ENCODE measurements around the gene CCDC81. TPM values are rescaled to one million over a fixed set of nuclear protein-coding genes. Genes with fewer than 3 reads are reported as not detected.

The CCDC81 gene
- total and polyA plus RNA-seq, 8 donors: 0.28 to 3.3 (median 0.89) TPM; not detected in 4

GRCh38 chr11:86418106-86418505 lies 43.4 kb downstream of the CCDC81 start:
- no peaks in the 10 kb centered on the region for H3K4me1 ChIP-seq
- no peaks in the 10 kb centered on the region for H3K9me3 ChIP-seq
- no peak overlapping the region for H3K27ac ChIP-seq
- intact Hi-C loops (cut with DNase I; ENCODE audit: low total_unique reads): no loop called here
- H3K27me3 ChIP-seq: no peaks in the 10 kb centered on the region
- peaks cover 0 to 1% (median 0%) of the 10 kb centered on the region in 4 donors for H3K36me3 ChIP-seq
- DNase-seq: no peak
- H3K4me3 ChIP-seq: no peak overlapping the region
- no peak for TF ChIP-seq POLR2AphosphoS5 (IDR thresholded peaks at IDR 0.05)
- no peak for TF ChIP-seq POLR2A (IDR thresholded peaks at IDR 0.05)
- TF ChIP-seq, protein P1, sequence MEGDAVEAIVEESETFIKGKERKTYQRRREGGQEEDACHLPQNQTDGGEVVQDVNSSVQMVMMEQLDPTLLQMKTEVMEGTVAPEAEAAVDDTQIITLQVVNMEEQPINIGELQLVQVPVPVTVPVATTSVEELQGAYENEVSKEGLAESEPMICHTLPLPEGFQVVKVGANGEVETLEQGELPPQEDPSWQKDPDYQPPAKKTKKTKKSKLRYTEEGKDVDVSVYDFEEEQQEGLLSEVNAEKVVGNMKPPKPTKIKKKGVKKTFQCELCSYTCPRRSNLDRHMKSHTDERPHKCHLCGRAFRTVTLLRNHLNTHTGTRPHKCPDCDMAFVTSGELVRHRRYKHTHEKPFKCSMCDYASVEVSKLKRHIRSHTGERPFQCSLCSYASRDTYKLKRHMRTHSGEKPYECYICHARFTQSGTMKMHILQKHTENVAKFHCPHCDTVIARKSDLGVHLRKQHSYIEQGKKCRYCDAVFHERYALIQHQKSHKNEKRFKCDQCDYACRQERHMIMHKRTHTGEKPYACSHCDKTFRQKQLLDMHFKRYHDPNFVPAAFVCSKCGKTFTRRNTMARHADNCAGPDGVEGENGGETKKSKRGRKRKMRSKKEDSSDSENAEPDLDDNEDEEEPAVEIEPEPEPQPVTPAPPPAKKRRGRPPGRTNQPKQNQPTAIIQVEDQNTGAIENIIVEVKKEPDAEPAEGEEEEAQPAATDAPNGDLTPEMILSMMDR (IDR thresholded peaks at IDR 0.05): no peak
- no peak for TF ChIP-seq EP300 (IDR thresholded peaks at IDR 0.05)
- WGBS, 5 donors: 84 to 90% (median 89%) methylated on average over 3 of the region's 3 CpGs

DNA sequence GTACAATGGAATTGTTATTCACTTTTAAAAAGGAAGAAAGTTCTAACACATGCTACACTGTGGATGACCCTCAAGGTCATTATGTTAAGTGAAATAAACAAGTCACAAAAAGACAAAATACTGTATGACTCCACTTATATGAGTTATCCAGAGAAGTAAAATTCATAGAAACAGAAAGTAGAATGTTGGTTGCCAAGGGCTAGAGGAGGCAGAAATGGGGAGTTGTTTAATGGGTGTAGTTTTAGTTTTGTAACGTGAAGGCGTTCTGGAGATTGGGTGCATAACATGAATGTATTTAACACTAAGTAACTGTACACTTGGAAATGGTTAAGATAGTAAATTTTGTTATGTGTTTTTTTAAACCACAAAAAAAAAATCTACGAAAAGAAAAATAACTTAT lies 43.8 kb downstream of the CCDC81 start:
- TF ChIP-seq POLR2A (IDR thresholded peaks at IDR 0.05) (no peak), POLR2AphosphoS5 (IDR thresholded peaks at IDR 0.05) (no peak), EP300 (IDR thresholded peaks at IDR 0.05) (no peak)
- TF ChIP-seq, protein P1 (IDR thresholded peaks at IDR 0.05): no peak

DNA sequence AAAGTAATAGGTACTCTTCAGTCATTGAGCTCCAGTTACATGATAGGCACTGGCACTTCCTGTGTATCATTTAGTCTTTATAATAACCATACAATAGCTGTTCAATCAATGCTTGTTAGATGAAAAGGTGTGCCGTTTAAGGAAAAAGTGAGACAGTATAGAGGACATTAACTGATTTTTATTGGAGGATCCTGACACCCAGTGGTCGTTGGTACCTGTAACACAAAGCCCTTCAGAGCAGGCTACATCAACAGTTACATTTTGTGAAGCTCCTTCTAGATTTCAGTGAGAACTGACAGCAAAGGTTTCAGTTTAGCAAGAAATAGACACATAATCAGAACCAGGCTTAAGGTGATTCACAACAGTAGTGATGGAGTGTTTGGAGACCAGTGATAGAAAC lies 44.2 kb downstream of the CCDC81 start:
- Histone ChIP-seq H3K27me3 (no peaks in the 10 kb centered on the region), H3K9me3 (no peaks in the 10 kb centered on the region), H3K36me3 (no peaks in the 10 kb centered on the region), H3K4me1 (no peaks in the 10 kb centered on the region), H3K27ac (no peak overlapping the region), H3K4me3 (no peak overlapping the region)
- intact Hi-C loops (cut with DNase I; ENCODE audit: low total_unique reads): no loop called here
- peak in 1 of 2 donors; percentile 36 for DNase-seq
- TF ChIP-seq EP300 (IDR thresholded peaks at IDR 0.05) (no peak), POLR2A (IDR thresholded peaks at IDR 0.05) (no peak), POLR2AphosphoS5 (IDR thresholded peaks at IDR 0.05) (no peak)
- TF ChIP-seq, protein P1 (IDR thresholded peaks at IDR 0.05): no peak
- 20 to 36% (median 27%) methylated on average over 2 of the region's 2 CpGs for WGBS, 5 donors

More for the DNA sequence above, 43.8 kb downstream of the CCDC81 start:
- Histone ChIP-seq H3K9me3 (no peaks in the 10 kb centered on the region), H3K27ac (no peak overlapping the region), H3K27me3 (no peaks in the 10 kb centered on the region), H3K4me3 (no peak overlapping the region), H3K36me3 (no peaks in the 10 kb centered on the region), H3K4me1 (no peaks in the 10 kb centered on the region)
- no peak for DNase-seq
- WGBS, 5 donors: 88 to 94% (median 92%) methylated on average over 3 of the region's 3 CpGs
- intact Hi-C loops (cut with DNase I; ENCODE audit: low total_unique reads): no loop called here

GRCh38 chr11:86421946-86422345 lies 47.3 kb downstream of the CCDC81 start:
- Histone ChIP-seq H3K27ac (no peak overlapping the region), H3K4me1 (no peaks in the 10 kb centered on the region), H3K4me3 (no peak overlapping the region), H3K36me3 (no peaks in the 10 kb centered on the region), H3K9me3 (peaks cover 0 to 8% (median 3%) of the 10 kb centered on the region in 4 donors), H3K27me3 (no peaks in the 10 kb centered on the region)
- no peak for DNase-seq
- 76 to 83% (median 81%) methylated on average over 4 of the region's 4 CpGs for WGBS, 5 donors
- intact Hi-C loops (cut with DNase I; ENCODE audit: low total_unique reads): no loop called here
- TF ChIP-seq EP300 (IDR thresholded peaks at IDR 0.05): no peak
- no peak for TF ChIP-seq POLR2AphosphoS5 (IDR thresholded peaks at IDR 0.05)
- no peak for TF ChIP-seq POLR2A (IDR thresholded peaks at IDR 0.05)
- TF ChIP-seq, protein P1 (IDR thresholded peaks at IDR 0.05): no peak
